Astrocyte of the hippocampus (primary cell): ENCODE data around the gene RBP3.

Source experiments
- DNase-seq: peaks from one replicate; pipeline ENCODE4 v3.0.0; 2011; ENCODE audit warnings: low read depth, low spot score

The RBP3 gene

GRCh38 chr10:47400251-47400650 lies 52.1 kb downstream of the RBP3 start:
- no peak for DNase-seq

DNA sequence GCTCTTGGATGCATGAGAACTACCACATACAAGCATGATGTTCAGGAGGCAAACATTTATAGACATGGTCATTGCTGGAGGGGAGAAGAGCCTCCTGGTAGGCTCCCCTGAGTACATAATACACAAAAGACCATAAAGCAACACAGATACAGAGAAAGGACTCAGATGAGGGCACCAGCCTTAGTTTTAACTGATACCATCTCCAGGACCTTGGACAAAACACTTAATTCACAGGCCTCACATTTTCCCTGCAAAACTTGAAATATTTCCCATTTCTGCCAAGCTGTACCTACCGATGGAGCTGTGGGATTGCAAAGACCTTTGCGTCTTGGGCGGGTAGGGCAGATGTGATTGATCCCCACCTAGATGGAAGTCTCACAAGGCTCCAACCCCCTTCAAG lies 52.6 kb downstream of the RBP3 start:
- DNase-seq, result no peak

GRCh38 chr10:47401210-47401609 lies 53.0 kb downstream of the RBP3 start:
- DNase-seq, result no peak

DNA sequence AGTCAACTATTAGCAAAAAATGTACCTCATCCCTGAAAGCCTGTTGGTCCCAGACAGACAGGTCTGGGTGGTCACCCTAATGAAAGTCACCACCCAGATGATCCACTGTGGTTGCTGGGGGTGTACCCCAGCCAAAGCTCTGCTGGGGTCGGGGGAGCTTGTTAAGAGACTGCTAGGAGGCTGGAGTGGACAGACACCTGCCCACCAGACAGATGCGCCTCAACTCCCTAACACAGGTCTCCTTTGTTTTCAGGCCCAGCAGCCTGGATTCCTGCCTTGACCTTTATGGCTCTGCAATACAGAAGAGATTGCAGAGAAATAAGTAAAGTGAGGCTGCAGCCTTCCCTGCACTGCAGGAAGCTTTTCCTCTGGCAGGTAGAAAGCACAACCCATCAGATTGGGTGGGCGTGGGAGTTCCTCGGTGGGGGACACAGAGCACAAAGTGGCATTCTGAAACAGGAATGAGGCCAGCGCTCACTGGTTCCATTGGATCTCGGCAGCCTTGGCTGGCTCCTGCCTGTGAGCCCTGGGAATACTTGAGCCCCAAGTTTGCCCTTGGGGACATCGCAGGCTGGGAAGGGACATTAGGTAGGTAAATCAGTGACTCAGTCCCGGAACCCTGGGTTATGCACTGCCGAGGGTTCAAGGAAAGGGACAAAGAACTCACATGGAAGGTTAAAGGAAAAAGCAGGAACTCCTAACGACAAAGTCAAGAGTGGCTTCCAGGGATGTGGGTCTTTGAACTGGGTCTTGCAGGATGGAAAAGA lies 53.9 kb downstream of the RBP3 start:
- DNase-seq, result no peak

- peak; percentile 95 for DNase-seq
Measured at GRCh38 chr10:47402641-47403301, 54.6 kb downstream of the RBP3 start.

- DNase-seq, result peak; percentile 42
Measured at GRCh38 chr10:47403446-47404318, 55.5 kb downstream of the RBP3 start.

- no peak for DNase-seq
Measured at GRCh38 chr10:47404446-47404845, 56.3 kb downstream of the RBP3 start.

GRCh38 chr10:47404937-47405336 lies 56.8 kb downstream of the RBP3 start:
- DNase-seq, result no peak

GRCh38 chr10:47405857-47406547 lies 57.8 kb downstream of the RBP3 start:
- no peak for DNase-seq

- DNase-seq, result no peak
Measured at GRCh38 chr10:47406548-47406869, 58.3 kb downstream of the RBP3 start.

DNA sequence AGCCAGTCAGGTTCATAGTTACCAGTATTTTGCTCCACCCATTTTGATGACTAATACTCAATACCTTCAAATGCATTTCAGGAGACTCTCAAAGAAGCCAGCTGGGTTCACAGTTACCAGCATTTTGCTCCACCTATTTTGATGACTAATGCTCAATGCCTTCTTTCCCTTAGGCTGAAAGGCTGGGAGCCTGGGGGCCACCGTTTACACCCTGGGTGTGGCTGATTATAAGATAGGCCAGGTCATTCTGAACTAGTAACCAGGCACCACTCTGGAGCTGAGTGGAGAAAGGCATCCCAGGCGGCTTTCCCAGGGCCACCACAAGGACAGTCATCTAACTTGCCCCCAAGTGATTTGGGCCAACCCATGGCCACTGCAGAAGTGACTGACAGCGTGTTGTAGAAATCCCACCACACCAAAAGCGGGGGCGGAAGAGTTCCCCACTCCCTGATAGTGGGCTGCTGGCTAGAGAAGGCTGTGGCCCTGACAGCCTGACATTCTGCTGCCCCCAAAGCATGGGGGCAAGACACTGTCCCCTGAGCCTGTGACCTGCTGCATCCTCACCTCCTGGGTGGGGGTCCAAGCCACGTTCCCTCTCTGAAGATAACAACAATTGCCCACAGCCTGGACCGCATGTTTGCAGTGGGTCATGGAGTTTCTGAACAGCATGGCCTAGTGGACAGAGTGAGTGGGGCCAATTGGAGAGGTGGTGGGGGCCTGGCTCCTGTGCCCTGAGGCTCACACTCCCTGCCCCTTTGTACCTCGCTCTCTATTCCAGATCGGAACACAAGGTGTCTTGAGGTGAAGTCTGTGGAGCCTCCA lies 58.9 kb downstream of the RBP3 start:
- DNase-seq, result peak; percentile 77
